ENCODE measurements around the gene SERPIND1. TPM values are rescaled to one million over a fixed set of nuclear protein-coding genes. Genes with fewer than 3 reads are reported as not detected.

The SERPIND1 gene
- total RNA-seq, 4 donors from 2014 or later, result 0.38 to 0.42 TPM; not detected in 2

GRCh38 chr22:20779818-20780158 is 5.9 kb downstream of the SERPIND1 start:
- 50 to 87% methylated on average over 5 of the region's 5 CpGs for WGBS, 2 donors
- Histone ChIP-seq H3K9me3 (no peaks in the 10 kb centered on the region), H3K27ac (no peak overlapping the region), H3K27me3 (no peaks in the 10 kb centered on the region), H3K4me3 (no peak overlapping the region), H3K4me1 (peaks cover 5 to 28% (median 8%) of the 10 kb centered on the region in 3 donors), H3K36me3 (peaks cover 0 to 24% (median 2%) of the 10 kb centered on the region in 3 donors)
- intact Hi-C loops (cut with DNase I), result no loop called here
- TF ChIP-seq CTCF (IDR thresholded peaks at IDR 0.05) (no peak), POLR2A (IDR thresholded peaks at IDR 0.05) (no peak)
- DNase-seq, result no peak

- peaks cover 0 to 31% (median 2%) of the 10 kb centered on the region in 3 donors for H3K36me3 ChIP-seq
- H3K27me3 ChIP-seq, result no peaks in the 10 kb centered on the region
- H3K27ac ChIP-seq, result no peak overlapping the region
- no peak for DNase-seq
- WGBS, 2 donors, result 65 to 78% methylated on average over 9 to 10 of the region's 11 CpGs
- H3K9me3 ChIP-seq, result no peaks in the 10 kb centered on the region
- intact Hi-C loops (cut with DNase I), result no loop called here
- TF ChIP-seq POLR2A (IDR thresholded peaks at IDR 0.05) (no peak), CTCF (IDR thresholded peaks at IDR 0.05) (no peak)
- no peak overlapping the region for H3K4me3 ChIP-seq
- H3K4me1 ChIP-seq, result peaks cover 5 to 28% (median 8%) of the 10 kb centered on the region in 3 donors
Measured at GRCh38 chr22:20781272-20781990, 7.5 kb downstream of the SERPIND1 start.

- peaks cover 3 to 24% (median 8%) of the 10 kb centered on the region in 3 donors for H3K4me1 ChIP-seq
- WGBS, 2 donors, result 86% methylated on average over 4 of the region's 4 CpGs
- no peak for DNase-seq
- intact Hi-C loops (cut with DNase I), result no loop called here
- no peak overlapping the region for H3K27ac ChIP-seq
- no peaks in the 10 kb centered on the region for H3K27me3 ChIP-seq
- TF ChIP-seq CTCF (IDR thresholded peaks at IDR 0.05), result no peak
- no peak for TF ChIP-seq POLR2A (IDR thresholded peaks at IDR 0.05)
- H3K36me3 ChIP-seq, result peaks cover 0 to 37% (median 2%) of the 10 kb centered on the region in 3 donors
- no peaks in the 10 kb centered on the region for H3K9me3 ChIP-seq
- no peak overlapping the region for H3K4me3 ChIP-seq
Measured at GRCh38 chr22:20782083-20782482, 8.2 kb downstream of the SERPIND1 start.

- no peak overlapping the region for H3K27ac ChIP-seq
- H3K9me3 ChIP-seq, result no peaks in the 10 kb centered on the region
- WGBS, 2 donors, result 93 to 98% methylated on average over 4 of the region's 4 CpGs
- TF ChIP-seq CTCF (IDR thresholded peaks at IDR 0.05), result no peak
- TF ChIP-seq POLR2A (IDR thresholded peaks at IDR 0.05), result no peak
- peaks cover 2 to 44% (median 2%) of the 10 kb centered on the region in 3 donors for H3K36me3 ChIP-seq
- DNase-seq, result no peak
- H3K27me3 ChIP-seq, result no peaks in the 10 kb centered on the region
- intact Hi-C loops (cut with DNase I), result no loop called here
- H3K4me3 ChIP-seq, result no peak overlapping the region
- peaks cover 0 to 17% (median 8%) of the 10 kb centered on the region in 3 donors for H3K4me1 ChIP-seq
Measured at GRCh38 chr22:20782596-20783299, 8.8 kb downstream of the SERPIND1 start.

GRCh38 chr22:20783300-20783673 is 9.4 kb downstream of the SERPIND1 start:
- 92 to 94% methylated on average over 3 of the region's 3 CpGs for WGBS, 2 donors
- no peak overlapping the region for H3K27ac ChIP-seq
- intact Hi-C loops (cut with DNase I), result no loop called here

More at GRCh38 chr22:20783300-20783673, 9.4 kb downstream of the SERPIND1 start:
- DNase-seq, result no peak
- TF ChIP-seq POLR2A (IDR thresholded peaks at IDR 0.05), result no peak
- Histone ChIP-seq H3K4me3 (no peak overlapping the region), H3K27me3 (no peaks in the 10 kb centered on the region), H3K36me3 (peaks cover 5 to 50% (median 7%) of the 10 kb centered on the region in 3 donors), H3K4me1 (peaks cover 0 to 12% (median 4%) of the 10 kb centered on the region in 3 donors), H3K9me3 (no peaks in the 10 kb centered on the region)

Measured in esophagus squamous epithelium (tissue), 5 donors.